NCI-H748 (cell line): ENCODE data around the gene ENOX2.

Experiments used
- DNase-seq: peaks from one replicate; lab custom pipeline; 2025; ENCODE audit not compliant: unreplicated experiment; lab: John Stamatoyannopoulos, UW

ENOX2 gene

GRCh38 chrX:130645955-130646583 is 256.9 kb downstream of the ENOX2 start:
- DNase-seq = no peak

GRCh38 chrX:130637591-130637990 is 265.4 kb downstream of the ENOX2 start:
- DNase-seq = no peak

- DNase-seq = no peak
Observed at GRCh38 chrX:130636277-130636676, 266.7 kb downstream of the ENOX2 start.

GRCh38 chrX:130631011-130631410 is 272.0 kb downstream of the ENOX2 start:
- no peak for DNase-seq

GRCh38 chrX:130628516-130628915 is 274.5 kb downstream of the ENOX2 start:
- DNase-seq = no peak

- DNase-seq = no peak
Observed at GRCh38 chrX:130626521-130626920, 276.5 kb downstream of the ENOX2 start.

- no peak for DNase-seq
Observed at GRCh38 chrX:130625386-130625785, 277.6 kb downstream of the ENOX2 start.

GRCh38 chrX:130623518-130623917 is 279.5 kb downstream of the ENOX2 start:
- DNase-seq = no peak

- peak; percentile 13 for DNase-seq
Observed at GRCh38 chrX:130615941-130616340, 287.1 kb downstream of the ENOX2 start.

- DNase-seq = no peak
Observed at GRCh38 chrX:130607431-130607830, 295.6 kb downstream of the ENOX2 start.

- no peak for DNase-seq
Observed at GRCh38 chrX:130606425-130606824, 296.6 kb downstream of the ENOX2 start.

- no peak for DNase-seq
Observed at GRCh38 chrX:130604882-130605281, 298.1 kb downstream of the ENOX2 start.

- DNase-seq = peak; percentile 92
Observed at GRCh38 chrX:130594453-130594916, 308.5 kb downstream of the ENOX2 start.

- no peak for DNase-seq
Observed at GRCh38 chrX:130593911-130594310, 309.1 kb downstream of the ENOX2 start.

- no peak for DNase-seq
Observed at GRCh38 chrX:130592204-130592603, 310.8 kb downstream of the ENOX2 start.

- DNase-seq = no peak
Observed at GRCh38 chrX:130578906-130579305, 324.1 kb downstream of the ENOX2 start.

- no peak for DNase-seq
Observed at GRCh38 chrX:130577431-130577830, 325.6 kb downstream of the ENOX2 start.

GRCh38 chrX:130575831-130576389 is 327.1 kb downstream of the ENOX2 start:
- DNase-seq = peak; percentile 57
